KMS-11 (cell line): ENCODE measurements around the gene SH3GL3.

ENCODE experiments used
- H2AFZ ChIP-seq: fragments of 200-600 bp; sonication (generic); 2 replicates; pipeline ENCODE4 v1.6.1; 2016; ENCODE audit warnings: antibody characterized with exemption, mixed run types, low read depth
- H3K27ac ChIP-seq: fragments of 200-600 bp; sonication (generic); 2 replicates; pipeline ENCODE4 v1.6.1; 2016; ENCODE audit warnings: mild to moderate bottlenecking, mixed run types
- H3K27me3 ChIP-seq: fragments of 200-600 bp; sonication (generic); 2 replicates; pipeline ENCODE4 v1.6.1; 2017; ENCODE audit warnings: mild to moderate bottlenecking, low read depth, mixed run types, moderate library complexity; ENCODE audit not compliant: insufficient read depth
- H3K36me3 ChIP-seq: fragments of 200-600 bp; sonication (generic); 2 replicates; pipeline ENCODE4 v1.6.1; 2017; ENCODE audit warnings: mild to moderate bottlenecking, mixed run types; ENCODE audit not compliant: insufficient read depth
- H3K4me1 ChIP-seq: fragments of 200-600 bp; sonication (generic); 2 replicates; pipeline ENCODE4 v1.6.1; 2016; ENCODE audit warnings: mild to moderate bottlenecking, low read depth, mixed run types; ENCODE audit not compliant: poor library complexity, severe bottlenecking
- H3K4me2 ChIP-seq: fragments of 200-600 bp; sonication (generic); 2 replicates; pipeline ENCODE4 v1.7.0; 2016; ENCODE audit warnings: mild to moderate bottlenecking, mixed run types
- H3K4me3 ChIP-seq: fragments of 200-600 bp; sonication (generic); IDR thresholded peaks from 2 replicates; pipeline ENCODE4 v1.6.1; 2017; ENCODE audit warnings: low read depth, low read length, mixed read lengths; ENCODE audit not compliant: insufficient read depth
- H3K79me2 ChIP-seq: fragments of 200-600 bp; sonication (generic); 2 replicates; pipeline ENCODE4 v1.6.1; 2016; ENCODE audit warnings: low read depth, mixed run types; ENCODE audit not compliant: insufficient read depth
- H3K9ac ChIP-seq: fragments of 200-600 bp; sonication (generic); 2 replicates; pipeline ENCODE4 v1.6.1; 2016; ENCODE audit warnings: mild to moderate bottlenecking, mixed run types
- H4K20me1 ChIP-seq: fragments of 200-600 bp; sonication (generic); 2 replicates; pipeline ENCODE4 v1.6.1; 2016; ENCODE audit warnings: mild to moderate bottlenecking, mixed run types; ENCODE audit not compliant: insufficient read depth
- TF ChIP-seq, protein P1 (sequence below): fragments of 200-600 bp; sonication (generic); conservative IDR thresholded peaks from 2 replicates; pipeline ENCODE4 v1.6.1; 2017; ENCODE audit warnings: low read depth, mild to moderate bottlenecking, antibody characterized with exemption, low read length, moderate library complexity, mixed read lengths

The SH3GL3 gene

GRCh38 chr15:83475551-83475950, 28.4 kb downstream of the SH3GL3 start:
- Histone ChIP-seq H3K4me2 (no peak overlapping the region), H3K27me3 (no peaks in the 10 kb centered on the region), H3K79me2 (no peaks in the 10 kb centered on the region), H3K36me3 (no peaks in the 10 kb centered on the region), H3K27ac (no peak overlapping the region), H3K9ac (no peak overlapping the region), H3K4me3 (no peak overlapping the region), H3K4me1 (no peaks in the 10 kb centered on the region), H4K20me1 (no peaks in the 10 kb centered on the region), H2AFZ (no peak overlapping the region)
- TF ChIP-seq, protein P1, sequence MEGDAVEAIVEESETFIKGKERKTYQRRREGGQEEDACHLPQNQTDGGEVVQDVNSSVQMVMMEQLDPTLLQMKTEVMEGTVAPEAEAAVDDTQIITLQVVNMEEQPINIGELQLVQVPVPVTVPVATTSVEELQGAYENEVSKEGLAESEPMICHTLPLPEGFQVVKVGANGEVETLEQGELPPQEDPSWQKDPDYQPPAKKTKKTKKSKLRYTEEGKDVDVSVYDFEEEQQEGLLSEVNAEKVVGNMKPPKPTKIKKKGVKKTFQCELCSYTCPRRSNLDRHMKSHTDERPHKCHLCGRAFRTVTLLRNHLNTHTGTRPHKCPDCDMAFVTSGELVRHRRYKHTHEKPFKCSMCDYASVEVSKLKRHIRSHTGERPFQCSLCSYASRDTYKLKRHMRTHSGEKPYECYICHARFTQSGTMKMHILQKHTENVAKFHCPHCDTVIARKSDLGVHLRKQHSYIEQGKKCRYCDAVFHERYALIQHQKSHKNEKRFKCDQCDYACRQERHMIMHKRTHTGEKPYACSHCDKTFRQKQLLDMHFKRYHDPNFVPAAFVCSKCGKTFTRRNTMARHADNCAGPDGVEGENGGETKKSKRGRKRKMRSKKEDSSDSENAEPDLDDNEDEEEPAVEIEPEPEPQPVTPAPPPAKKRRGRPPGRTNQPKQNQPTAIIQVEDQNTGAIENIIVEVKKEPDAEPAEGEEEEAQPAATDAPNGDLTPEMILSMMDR: no peak

DNA sequence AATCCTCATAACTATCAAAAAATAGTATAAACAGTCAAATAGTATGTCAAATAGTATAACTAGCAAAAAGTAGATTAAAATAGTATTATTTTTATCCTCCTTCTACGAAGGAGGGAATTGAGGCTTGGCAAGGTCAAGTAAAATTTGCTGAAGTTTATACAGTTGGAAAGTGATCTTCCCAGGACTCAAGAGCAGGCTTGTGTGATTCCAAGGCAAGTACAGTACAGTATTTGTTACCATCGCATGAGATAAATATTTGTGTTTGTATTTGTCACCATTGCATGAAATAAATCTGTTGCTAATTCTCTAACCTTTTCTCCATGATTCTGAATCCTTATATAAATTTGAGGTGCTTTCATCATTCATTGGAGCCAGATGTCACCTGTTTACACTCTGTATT, 28.9 kb downstream of the SH3GL3 start:
- Histone ChIP-seq H3K4me2 (no peak overlapping the region), H3K79me2 (no peaks in the 10 kb centered on the region), H3K27ac (no peak overlapping the region), H3K36me3 (no peaks in the 10 kb centered on the region), H2AFZ (no peak overlapping the region), H3K4me1 (no peaks in the 10 kb centered on the region), H3K9ac (no peak overlapping the region), H3K4me3 (no peak overlapping the region), H3K27me3 (no peaks in the 10 kb centered on the region), H4K20me1 (no peaks in the 10 kb centered on the region)
- TF ChIP-seq, protein P1: no peak

DNA sequence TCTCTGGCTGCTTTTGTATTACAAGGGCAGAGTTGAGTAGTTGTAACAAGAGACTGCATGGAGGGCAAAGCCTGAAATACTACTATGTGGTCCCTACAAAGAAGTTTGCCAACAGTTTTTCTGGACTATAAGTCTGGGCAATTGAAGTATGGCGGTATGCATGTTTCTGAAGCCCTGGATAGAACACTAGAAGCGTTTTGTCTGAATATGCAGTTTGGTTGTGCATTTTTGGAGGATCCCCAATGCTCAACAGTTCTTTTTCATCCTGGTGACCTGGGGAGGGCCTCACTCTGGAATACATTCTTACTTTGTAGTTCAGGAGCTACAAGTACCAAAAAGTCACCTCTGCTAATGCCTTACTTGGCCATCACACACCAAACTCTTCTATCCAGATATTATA, 29.6 kb downstream of the SH3GL3 start:
- Histone ChIP-seq H3K4me1 (no peaks in the 10 kb centered on the region), H3K27ac (no peak overlapping the region), H3K4me2 (no peak overlapping the region), H3K9ac (no peak overlapping the region), H4K20me1 (no peaks in the 10 kb centered on the region), H2AFZ (no peak overlapping the region), H3K36me3 (no peaks in the 10 kb centered on the region), H3K27me3 (no peaks in the 10 kb centered on the region), H3K4me3 (no peak overlapping the region), H3K79me2 (no peaks in the 10 kb centered on the region)
- TF ChIP-seq, protein P1: no peak

GRCh38 chr15:83477172-83477807, 30.1 kb downstream of the SH3GL3 start:
- H3K27me3 ChIP-seq: no peaks in the 10 kb centered on the region
- no peak overlapping the region for H3K9ac ChIP-seq
- TF ChIP-seq, protein P1: no peak
- H3K4me2 ChIP-seq: no peak overlapping the region
- H3K27ac ChIP-seq: no peak overlapping the region
- H2AFZ ChIP-seq: no peak overlapping the region
- no peaks in the 10 kb centered on the region for H3K36me3 ChIP-seq
- no peaks in the 10 kb centered on the region for H3K79me2 ChIP-seq
- no peak overlapping the region for H3K4me3 ChIP-seq
- no peaks in the 10 kb centered on the region for H4K20me1 ChIP-seq
- no peaks in the 10 kb centered on the region for H3K4me1 ChIP-seq
